A172 (cell line): ENCODE measurements around the gene MYCN. TPM values are rescaled to one million over a fixed set of nuclear protein-coding genes. Genes with fewer than 3 reads are reported as not detected.
"Not testable (repeated sequence)": the region's sequence is repeated elsewhere in the genome, so short reads cannot be mapped to it uniquely, and the experiment has no call there.

Source experiments
- DNase-seq: peaks from one replicate; pipeline ENCODE4 v3.0.0-alpha.2; 2015; ENCODE audit warnings: low spot score
- total RNA-seq: library from RNA; depleted of rRNA; stranded (reverse); fragments of >200 nt; shearing (Covaris generic); gene quantifications from 2 replicates; pipeline ENCODE4 v1.2.3, GENCODE V29; 2014

MYCN gene
- total RNA-seq, 1 experiment from 2014 or later, result not detected

DNA sequence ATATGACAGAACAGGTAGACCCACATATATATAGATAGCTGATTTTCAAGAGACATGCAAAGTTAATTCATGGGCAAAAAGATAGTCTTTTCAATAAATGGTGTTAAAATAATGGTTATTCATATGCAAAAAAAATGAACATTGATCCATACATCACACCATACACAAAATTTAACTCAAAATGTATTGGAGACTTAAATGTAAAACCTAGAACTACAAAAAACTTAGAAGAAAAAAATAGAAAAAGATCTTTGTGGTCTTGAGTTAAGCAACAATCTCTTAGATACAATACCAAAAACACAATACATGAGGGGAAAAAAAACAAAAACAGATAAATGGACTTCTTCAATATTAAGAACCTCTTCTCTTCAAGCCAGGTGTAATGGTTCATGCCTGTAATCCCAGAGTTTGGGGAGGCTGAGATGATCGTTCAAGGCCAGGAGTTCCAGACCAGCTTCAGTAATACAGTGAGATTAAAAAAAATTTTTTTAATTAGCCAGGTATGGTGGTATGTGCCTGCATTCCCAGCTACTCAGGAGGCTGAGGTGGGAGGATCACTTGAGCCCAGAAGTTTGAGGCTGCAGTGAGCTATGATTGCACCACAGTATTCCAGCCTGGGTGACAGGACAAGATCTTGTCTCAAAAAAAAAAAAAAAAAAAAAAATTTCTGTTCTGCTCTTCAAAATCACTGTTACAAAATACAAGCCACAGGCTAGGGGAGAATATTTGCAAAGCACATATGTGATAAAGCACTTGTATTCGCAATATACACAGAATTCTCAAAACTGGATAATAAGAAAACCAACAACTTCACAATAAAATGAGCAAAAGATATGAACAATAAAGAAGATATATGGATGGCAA lies 32.7 kb upstream of the MYCN start:
- DNase-seq, result no peak

DNA sequence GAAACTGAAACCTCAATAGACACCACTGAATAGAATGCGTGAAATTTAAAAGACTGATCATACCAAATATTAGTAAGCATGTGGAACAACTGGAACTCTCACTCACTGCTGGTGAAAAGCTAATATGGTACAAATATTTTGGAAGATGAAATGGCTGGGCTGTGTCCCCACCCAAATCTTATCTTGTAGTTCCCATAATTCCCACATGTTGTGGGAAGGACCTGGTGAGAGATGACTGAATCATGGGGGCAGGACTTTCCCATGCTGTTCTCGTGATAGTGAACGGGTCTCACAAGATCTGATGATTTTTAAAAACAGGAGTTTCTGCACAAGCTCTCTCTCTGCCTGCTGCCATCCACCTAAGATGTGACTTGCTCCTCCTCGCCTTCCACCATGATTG lies 32.0 kb upstream of the MYCN start:
- no peak for DNase-seq

GRCh38 chr2:15909157-15909556 lies 31.2 kb upstream of the MYCN start:
- no peak for DNase-seq

DNA sequence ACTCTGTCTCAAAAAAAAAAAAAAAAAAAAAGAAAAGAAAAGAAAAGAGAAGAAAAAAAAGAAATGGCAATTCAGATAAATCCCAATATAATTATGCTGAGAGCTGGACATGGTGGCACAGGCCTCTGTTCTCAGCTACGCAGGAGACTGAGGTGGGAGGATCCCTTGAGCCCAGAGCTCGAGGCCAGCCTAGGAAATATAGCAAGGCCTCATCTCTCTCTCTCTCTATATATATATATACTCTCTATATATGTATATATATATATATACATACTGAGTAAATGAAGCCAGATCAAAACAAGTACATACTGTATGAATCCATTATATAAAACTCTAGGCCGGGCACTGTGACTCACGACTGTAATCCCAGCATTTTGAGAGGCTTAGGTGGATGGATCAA lies 30.6 kb upstream of the MYCN start:
- DNase-seq, result no peak

DNA sequence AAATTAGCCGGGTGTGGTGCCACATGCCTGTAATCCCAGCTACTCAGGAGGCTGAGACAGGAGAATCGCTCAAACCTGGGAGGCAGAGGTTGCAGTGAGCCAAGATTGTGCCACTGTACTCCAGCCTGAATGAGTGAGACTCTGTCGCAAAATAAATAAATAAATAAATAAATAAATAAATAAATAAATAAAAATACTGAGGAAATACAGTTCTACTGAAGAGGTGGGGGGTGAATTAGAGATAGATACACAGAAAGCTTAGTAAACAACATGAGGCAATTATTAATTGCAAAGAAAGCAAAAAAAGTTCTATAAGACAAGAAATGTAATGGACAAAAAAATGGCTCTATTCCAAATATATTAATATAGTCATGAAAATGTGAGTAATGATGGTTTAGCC lies 29.1 kb upstream of the MYCN start:
- not testable (repeated sequence) for DNase-seq

- no peak for DNase-seq
These were observed 28.7 kb upstream of the MYCN start for GRCh38 chr2:15911686-15912085.

DNA sequence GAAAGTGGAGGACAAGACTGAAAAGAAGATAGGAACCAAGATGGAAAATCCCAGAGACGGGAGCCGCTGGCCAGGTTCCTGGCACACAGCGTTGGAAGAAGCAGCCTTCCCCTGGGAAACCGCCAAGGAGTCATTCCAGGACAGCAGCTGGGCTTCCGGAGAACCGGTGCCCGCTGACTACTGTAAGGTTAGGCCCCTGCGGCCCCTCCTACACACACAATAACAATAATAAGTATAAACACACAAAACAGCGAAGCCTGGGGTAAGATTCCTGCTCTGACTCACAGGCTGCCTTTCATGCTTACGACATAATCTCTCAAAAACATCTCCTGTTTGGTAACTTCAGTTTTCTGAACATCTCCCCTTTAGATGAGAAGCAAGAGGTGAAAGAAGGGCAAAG lies 28.1 kb upstream of the MYCN start:
- DNase-seq, result peak; percentile 22

DNA sequence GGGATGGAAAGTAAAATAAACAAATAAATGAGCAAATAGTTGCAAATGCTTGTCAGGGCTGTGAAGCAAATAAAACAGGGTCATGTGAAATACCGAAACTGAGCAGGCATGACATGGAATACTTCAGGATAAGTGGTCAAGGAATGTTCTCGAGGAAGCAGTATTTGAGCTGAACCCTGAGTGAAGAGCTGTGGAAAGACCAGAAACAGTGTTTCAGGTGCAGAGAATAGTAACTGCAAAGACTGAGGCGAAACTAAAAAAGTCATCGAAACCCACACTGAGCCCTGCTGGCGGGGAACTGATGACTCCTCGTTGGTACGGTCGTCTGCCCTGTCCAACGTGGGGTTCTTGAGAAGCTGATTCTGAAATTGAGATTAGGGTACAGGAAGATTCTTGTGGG lies 27.2 kb upstream of the MYCN start:
- DNase-seq, result no peak

- no peak for DNase-seq
These were observed 25.6 kb upstream of the MYCN start for GRCh38 chr2:15914596-15915385.

- DNase-seq, result not testable (repeated sequence)
These were observed 24.8 kb upstream of the MYCN start for GRCh38 chr2:15915546-15915945.

- DNase-seq, result no peak
These were observed 24.0 kb upstream of the MYCN start for GRCh38 chr2:15916336-15916735.

DNA sequence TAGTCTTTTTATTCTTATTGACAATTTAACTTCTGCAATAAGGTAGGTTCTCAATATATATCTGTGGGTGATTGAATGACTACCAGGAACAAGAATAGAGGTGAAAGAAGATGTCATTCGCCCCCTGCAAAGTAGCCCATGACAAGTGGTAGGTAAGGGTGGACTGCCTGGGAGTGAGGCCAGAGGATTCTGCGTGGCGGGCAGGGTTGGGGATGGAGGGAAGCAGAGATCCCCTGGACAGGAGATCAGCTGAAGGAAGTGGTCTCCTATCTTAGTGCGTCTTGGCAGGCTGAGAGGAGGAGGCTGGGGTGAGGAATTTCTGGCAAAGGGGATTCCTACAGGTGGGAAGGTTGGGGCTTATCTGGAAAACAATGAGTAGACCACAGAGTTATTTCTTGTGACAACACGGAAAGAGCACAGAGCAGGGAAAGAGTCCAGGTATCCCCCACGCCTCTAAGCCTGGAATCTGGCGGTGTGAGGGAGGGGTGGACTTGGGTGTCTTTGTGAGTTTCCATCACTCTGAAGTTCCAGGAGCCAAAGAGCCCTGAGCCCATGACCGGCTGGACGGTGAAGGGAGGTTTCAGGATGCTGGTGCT lies 21.5 kb upstream of the MYCN start:
- DNase-seq, result no peak

GRCh38 chr2:15919716-15920434 lies 20.5 kb upstream of the MYCN start:
- DNase-seq, result no peak

GRCh38 chr2:15920696-15921095 lies 19.7 kb upstream of the MYCN start:
- no peak for DNase-seq

DNA sequence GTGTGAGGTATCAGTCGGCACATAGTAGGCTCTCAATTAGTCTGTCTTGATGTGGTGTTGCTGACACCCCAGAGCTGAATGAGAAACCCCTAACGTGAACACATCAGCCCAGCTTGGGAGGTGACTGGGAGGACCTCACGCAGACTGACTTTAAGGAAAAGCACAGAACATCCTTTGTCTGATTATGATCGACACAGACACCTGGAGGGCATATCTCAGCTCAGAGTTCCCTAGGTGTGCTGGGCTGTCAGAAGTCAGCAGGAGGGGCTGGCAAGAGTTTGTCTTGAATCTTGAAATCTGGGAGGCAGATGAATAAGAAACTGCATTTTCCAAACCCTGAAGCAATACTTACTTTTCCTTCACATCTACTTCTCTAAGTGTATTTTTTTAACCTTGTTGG lies 16.8 kb upstream of the MYCN start:
- DNase-seq, result no peak

- DNase-seq, result no peak
These were observed 14.5 kb upstream of the MYCN start for GRCh38 chr2:15925819-15926218.

DNA sequence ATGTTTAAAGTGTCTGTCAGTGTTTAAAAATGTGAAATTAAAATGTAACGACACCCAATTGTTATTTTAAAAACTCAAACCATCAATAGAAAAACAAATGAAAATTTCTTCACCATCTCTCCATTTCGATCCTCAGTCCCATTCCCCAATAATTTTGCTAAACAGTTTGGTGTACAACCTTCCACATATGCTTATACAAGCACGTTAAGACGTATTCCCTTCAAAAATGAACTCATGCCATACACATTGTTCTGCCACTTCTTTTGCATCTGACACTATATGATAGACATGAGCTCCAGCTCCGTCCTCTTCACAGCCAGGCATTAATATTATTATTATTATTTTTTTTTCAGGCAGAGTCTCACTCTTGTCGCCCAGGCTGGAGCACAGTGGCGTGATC lies 14.1 kb upstream of the MYCN start:
- no peak for DNase-seq

- DNase-seq, result no peak
These were observed 12.7 kb upstream of the MYCN start for GRCh38 chr2:15927551-15928218.

- not testable (repeated sequence) for DNase-seq
These were observed 11.3 kb upstream of the MYCN start for GRCh38 chr2:15929008-15929407.

- no peak for DNase-seq
These were observed 10.5 kb upstream of the MYCN start for GRCh38 chr2:15929861-15930260.

DNA sequence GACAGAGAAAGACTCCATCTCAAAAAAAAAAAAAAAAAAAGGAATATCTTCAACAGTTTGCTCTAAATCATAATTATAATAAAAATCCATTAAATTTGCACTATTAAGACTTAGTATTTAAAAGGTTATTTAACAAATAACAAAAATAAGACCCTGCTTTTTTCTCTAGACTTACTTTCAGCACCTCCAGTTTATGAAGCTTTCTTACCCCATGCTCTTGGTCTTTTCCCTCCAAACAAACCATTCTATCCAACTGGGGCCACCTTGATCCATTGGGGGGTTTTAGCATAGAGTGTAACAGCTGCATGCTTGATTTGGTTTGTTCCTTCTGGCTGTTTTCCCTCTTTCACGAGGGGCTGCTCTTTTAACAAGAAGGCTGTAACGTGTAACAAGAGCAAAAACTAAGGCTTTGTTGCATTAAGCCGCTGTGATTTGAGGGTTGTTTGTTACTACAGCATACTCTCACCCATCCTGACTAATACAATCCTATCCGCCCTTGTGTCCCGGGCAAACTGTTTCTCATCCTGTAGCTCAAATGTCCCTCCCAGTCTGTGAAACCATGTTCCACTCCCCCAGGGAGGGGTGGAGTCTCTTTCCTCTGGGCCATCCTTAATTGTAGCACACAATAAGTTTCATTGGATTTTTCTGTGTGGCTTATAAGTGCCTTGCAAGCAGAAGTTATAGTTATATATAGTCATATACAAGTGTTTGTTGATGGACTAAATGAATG lies 9.6 kb upstream of the MYCN start:
- no peak for DNase-seq
